Measurements from ENCODE around the gene SLC27A3.
"Not testable (repeated sequence)": the region's sequence is repeated elsewhere in the genome, so short reads cannot be mapped to it uniquely, and the experiment has no call there.

Gene SLC27A3

GRCh38 chr1:153773096-153773921, 1.9 kb upstream of the SLC27A3 start:
- H3K9me3 Mint-ChIP-seq (ENCODE audit: low read depth): no peaks in the 10 kb centered on the region
- H3K4me3 Mint-ChIP-seq: peak overlapping the region; percentile 27
- H3K4me1 Mint-ChIP-seq (ENCODE audit: low read depth): peaks cover 21% of the 10 kb centered on the region
- H3K36me3 Mint-ChIP-seq: no peaks in the 10 kb centered on the region
- H3K27me3 Mint-ChIP-seq: no peaks in the 10 kb centered on the region
- H3K27ac Mint-ChIP-seq: no peak overlapping the region

DNA sequence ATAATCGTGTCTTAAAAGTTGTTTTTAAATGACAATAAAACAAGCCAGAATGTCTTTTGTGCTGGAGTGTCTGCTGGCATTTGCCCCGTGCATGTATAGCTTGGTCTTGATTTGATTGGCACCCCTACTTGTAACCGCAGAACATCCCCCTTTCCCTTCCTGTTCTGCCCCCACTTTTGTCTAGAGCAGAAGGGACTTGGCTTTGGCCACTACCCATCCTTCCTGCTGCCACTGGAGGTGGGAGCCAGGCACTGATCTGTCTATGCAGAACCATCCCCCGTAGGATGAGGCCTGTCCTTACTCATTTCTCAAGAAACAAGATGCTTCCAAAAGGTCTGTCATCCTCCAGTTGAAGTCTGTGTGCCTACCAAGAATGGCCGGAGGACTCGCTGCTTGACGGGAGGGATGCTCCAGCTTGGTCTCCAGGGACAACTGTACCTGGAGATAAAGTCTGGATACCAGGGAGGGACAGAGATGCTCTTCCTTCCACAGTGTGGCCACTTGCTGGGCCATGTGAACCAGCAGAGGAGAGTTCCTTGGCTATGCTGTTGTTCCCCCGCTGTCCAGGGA, 1.1 kb upstream of the SLC27A3 start:
- Mint-ChIP-seq H3K27me3 (no peaks in the 10 kb centered on the region), H3K27ac (no peak overlapping the region)

DNA sequence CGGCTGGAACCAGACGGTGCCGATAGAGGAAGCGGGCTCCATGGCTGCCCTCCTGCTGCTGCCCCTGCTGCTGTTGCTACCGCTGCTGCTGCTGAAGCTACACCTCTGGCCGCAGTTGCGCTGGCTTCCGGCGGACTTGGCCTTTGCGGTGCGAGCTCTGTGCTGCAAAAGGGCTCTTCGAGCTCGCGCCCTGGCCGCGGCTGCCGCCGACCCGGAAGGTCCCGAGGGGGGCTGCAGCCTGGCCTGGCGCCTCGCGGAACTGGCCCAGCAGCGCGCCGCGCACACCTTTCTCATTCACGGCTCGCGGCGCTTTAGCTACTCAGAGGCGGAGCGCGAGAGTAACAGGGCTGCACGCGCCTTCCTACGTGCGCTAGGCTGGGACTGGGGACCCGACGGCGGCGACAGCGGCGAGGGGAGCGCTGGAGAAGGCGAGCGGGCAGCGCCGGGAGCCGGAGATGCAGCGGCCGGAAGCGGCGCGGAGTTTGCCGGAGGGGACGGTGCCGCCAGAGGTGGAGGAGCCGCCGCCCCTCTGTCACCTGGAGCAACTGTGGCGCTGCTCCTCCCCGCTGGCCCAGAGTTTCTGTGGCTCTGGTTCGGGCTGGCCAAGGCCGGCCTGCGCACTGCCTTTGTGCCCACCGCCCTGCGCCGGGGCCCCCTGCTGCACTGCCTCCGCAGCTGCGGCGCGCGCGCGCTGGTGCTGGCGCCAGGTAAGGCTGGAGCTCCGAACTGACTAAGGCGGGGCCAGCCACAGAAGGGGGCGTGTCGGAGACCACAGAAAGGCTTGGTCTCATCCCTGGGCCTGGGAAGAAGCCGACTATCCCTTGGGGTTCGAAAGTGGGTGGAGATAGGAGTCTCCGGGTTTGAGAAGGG, 486 bp downstream of the SLC27A3 start:
- no peaks in the 10 kb centered on the region for H3K27me3 Mint-ChIP-seq
- H3K4me3 Mint-ChIP-seq: peak overlapping the region; percentile 84
- no peak overlapping the region for H3K27ac Mint-ChIP-seq

More for the DNA sequence above, 1.1 kb upstream of the SLC27A3 start:
- no peaks in the 10 kb centered on the region for H3K36me3 Mint-ChIP-seq
- no peaks in the 10 kb centered on the region for H3K9me3 Mint-ChIP-seq (ENCODE audit: low read depth)
- H3K4me1 Mint-ChIP-seq (ENCODE audit: low read depth): peaks cover 21% of the 10 kb centered on the region
- H3K4me3 Mint-ChIP-seq: peak overlapping the region; percentile 84

DNA sequence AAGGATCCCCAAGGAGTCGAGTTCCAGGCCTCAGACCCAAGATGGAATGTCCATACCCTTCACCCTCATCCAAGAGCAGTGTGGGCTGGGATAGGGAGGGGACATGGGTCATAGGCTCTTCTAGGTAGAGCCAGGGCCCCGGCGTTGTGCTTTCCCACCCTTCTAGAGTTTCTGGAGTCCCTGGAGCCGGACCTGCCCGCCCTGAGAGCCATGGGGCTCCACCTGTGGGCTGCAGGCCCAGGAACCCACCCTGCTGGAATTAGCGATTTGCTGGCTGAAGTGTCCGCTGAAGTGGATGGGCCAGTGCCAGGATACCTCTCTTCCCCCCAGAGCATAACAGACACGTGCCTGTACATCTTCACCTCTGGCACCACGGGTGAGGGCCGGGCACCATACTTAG, 1.1 kb downstream of the SLC27A3 start:
- Mint-ChIP-seq H3K4me3 (peak overlapping the region; percentile 53), H3K27ac (no peak overlapping the region), H3K27me3 (no peaks in the 10 kb centered on the region), H3K4me1 (ENCODE audit: low read depth) (peaks cover 21% of the 10 kb centered on the region), H3K36me3 (no peaks in the 10 kb centered on the region), H3K9me3 (ENCODE audit: low read depth) (no peaks in the 10 kb centered on the region)

More for the DNA sequence above, 486 bp downstream of the SLC27A3 start:
- Mint-ChIP-seq H3K4me1 (ENCODE audit: low read depth) (peaks cover 21% of the 10 kb centered on the region), H3K36me3 (no peaks in the 10 kb centered on the region), H3K9me3 (ENCODE audit: low read depth) (no peaks in the 10 kb centered on the region)

GRCh38 chr1:153776845-153777370, 1.7 kb downstream of the SLC27A3 start:
- no peaks in the 10 kb centered on the region for H3K9me3 Mint-ChIP-seq (ENCODE audit: low read depth)
- no peaks in the 10 kb centered on the region for H3K27me3 Mint-ChIP-seq
- H3K4me1 Mint-ChIP-seq (ENCODE audit: low read depth): peaks cover 21% of the 10 kb centered on the region
- H3K27ac Mint-ChIP-seq: no peak overlapping the region
- peak overlapping the region; percentile 51 for H3K4me3 Mint-ChIP-seq
- no peaks in the 10 kb centered on the region for H3K36me3 Mint-ChIP-seq

- no peaks in the 10 kb centered on the region for H3K27me3 Mint-ChIP-seq
- peaks cover 21% of the 10 kb centered on the region for H3K4me1 Mint-ChIP-seq (ENCODE audit: low read depth)
- no peak overlapping the region for H3K27ac Mint-ChIP-seq
- no peaks in the 10 kb centered on the region for H3K9me3 Mint-ChIP-seq (ENCODE audit: low read depth)
- no peaks in the 10 kb centered on the region for H3K36me3 Mint-ChIP-seq
- H3K4me3 Mint-ChIP-seq: no peak overlapping the region
These were observed 2.4 kb downstream of the SLC27A3 start for GRCh38 chr1:153777648-153778047.

- Mint-ChIP-seq H3K4me3 (no peak overlapping the region), H3K4me1 (ENCODE audit: low read depth) (peaks cover 26% of the 10 kb centered on the region), H3K9me3 (ENCODE audit: low read depth) (no peaks in the 10 kb centered on the region), H3K27ac (no peak overlapping the region), H3K36me3 (no peaks in the 10 kb centered on the region), H3K27me3 (no peaks in the 10 kb centered on the region)
These were observed 3.0 kb downstream of the SLC27A3 start for GRCh38 chr1:153778051-153778823.

- Mint-ChIP-seq H3K9me3 (ENCODE audit: low read depth) (no peaks in the 10 kb centered on the region), H3K36me3 (no peaks in the 10 kb centered on the region), H3K4me1 (ENCODE audit: low read depth) (peaks cover 24% of the 10 kb centered on the region), H3K27me3 (no peaks in the 10 kb centered on the region), H3K27ac (no peak overlapping the region), H3K4me3 (no peak overlapping the region)
These were observed 3.8 kb downstream of the SLC27A3 start for GRCh38 chr1:153778824-153779519.

- no peak overlapping the region for H3K4me3 Mint-ChIP-seq
- H3K4me1 Mint-ChIP-seq (ENCODE audit: low read depth): peaks cover 17% of the 10 kb centered on the region
- no peak overlapping the region for H3K27ac Mint-ChIP-seq
These were observed 4.8 kb downstream of the SLC27A3 start for GRCh38 chr1:153779781-153780541.

DNA sequence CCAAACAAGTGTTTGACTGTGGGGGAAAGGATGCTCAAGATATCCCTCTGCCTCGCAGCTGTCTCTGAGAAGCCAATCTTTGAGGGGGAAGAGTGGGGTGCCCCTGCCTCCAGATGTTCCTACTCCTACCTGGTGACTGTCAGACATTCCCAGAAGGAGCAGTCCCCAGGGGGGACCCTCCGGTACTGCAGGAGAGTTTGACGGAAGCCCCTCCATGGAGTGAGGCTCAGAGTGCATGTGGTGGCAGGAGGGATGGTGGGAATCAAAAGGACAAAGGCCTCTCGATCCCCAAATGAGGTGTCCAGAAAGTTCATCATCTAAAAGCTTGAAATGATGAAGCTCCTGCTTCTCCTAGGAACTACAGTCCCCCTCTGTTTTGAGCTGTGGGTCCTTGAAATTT, 5.3 kb downstream of the SLC27A3 start:
- no peaks in the 10 kb centered on the region for H3K27me3 Mint-ChIP-seq
- H3K36me3 Mint-ChIP-seq: no peaks in the 10 kb centered on the region
- H3K4me1 Mint-ChIP-seq (ENCODE audit: low read depth): peaks cover 16% of the 10 kb centered on the region
- no peaks in the 10 kb centered on the region for H3K9me3 Mint-ChIP-seq (ENCODE audit: low read depth)
- no peak overlapping the region for H3K27ac Mint-ChIP-seq
- H3K4me3 Mint-ChIP-seq: no peak overlapping the region

More at GRCh38 chr1:153779781-153780541, 4.8 kb downstream of the SLC27A3 start:
- H3K36me3 Mint-ChIP-seq: no peaks in the 10 kb centered on the region
- no peaks in the 10 kb centered on the region for H3K27me3 Mint-ChIP-seq
- H3K9me3 Mint-ChIP-seq (ENCODE audit: low read depth): no peaks in the 10 kb centered on the region

DNA sequence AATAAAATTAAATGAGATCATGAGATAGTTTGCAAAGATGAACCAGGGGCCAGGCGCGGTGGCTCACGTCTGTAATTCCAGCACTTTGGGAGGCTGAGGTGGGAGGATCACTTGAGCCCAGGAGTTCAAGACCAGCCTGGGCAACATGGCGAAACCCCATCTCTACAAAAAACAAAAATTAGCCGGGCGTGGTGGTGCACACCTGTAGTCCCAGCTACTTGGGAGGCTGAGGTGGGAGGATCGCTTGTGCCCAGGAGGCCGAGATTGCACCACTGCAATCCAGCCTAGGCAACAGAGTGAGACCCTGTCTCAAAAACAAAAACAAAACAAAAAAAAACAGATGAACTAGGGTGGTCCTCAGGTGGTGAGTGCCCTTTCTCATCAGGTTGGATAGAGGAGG, 7.4 kb downstream of the SLC27A3 start:
- H3K36me3 Mint-ChIP-seq; H3K9me3 Mint-ChIP-seq (ENCODE audit: low read depth); H3K27me3 Mint-ChIP-seq; H3K4me1 Mint-ChIP-seq (ENCODE audit: low read depth): not testable (repeated sequence)
- peak overlapping the region; percentile 94 for H3K4me3 Mint-ChIP-seq
- peak overlapping the region; percentile 93 for H3K27ac Mint-ChIP-seq

DNA sequence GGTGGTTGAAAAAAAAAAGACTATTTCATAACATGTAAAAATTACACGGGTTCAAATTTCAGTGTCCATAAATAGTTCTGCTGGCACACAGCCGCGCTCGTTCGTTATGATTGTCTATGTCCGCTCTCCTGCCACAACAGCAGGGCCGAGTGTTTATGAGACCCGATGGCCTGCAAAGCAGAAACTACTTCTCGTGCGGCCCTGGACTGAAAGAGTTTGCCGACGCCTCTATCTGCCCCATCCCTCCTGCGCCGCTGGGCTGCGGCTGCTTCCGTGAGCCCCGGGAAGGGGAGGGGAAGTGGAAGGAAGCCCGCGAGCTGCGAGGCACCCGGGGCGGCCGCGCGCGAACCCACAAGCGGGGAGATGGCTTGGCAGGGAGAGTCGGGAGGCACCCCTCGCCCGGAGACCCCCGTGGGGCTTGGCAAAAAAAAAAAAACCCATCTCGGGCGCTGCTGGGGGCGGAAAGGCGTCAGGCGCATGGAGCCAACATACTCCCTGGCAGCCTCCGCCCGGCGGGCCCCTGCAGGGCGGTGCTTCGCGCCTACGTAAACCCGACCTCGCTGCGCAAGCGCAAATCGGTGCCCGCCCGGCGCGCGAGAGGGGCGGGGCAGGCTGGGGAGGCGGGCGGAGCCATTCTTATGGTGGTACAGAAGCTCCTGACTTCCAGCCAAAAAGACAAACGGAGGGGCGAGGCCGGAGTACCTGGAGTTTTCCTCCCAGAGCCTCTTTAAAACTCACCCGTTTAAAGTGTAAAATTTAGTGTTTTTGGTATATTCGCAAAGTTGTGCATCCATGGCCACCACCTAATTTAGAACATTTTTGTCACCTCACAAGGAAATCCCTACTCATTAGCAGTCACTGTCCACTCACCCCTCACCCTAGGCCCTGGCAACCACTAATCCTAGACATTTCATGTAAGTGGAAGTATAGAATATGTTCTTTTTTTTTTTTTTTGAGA, 8.3 kb downstream of the SLC27A3 start:
- no peaks in the 10 kb centered on the region for H3K27me3 Mint-ChIP-seq
- peak overlapping the region; percentile 94 for H3K4me3 Mint-ChIP-seq
- peaks cover 12% of the 10 kb centered on the region for H3K4me1 Mint-ChIP-seq (ENCODE audit: low read depth)

More for the DNA sequence above, 8.3 kb downstream of the SLC27A3 start:
- no peaks in the 10 kb centered on the region for H3K36me3 Mint-ChIP-seq
- peak overlapping the region; percentile 93 for H3K27ac Mint-ChIP-seq
- no peaks in the 10 kb centered on the region for H3K9me3 Mint-ChIP-seq (ENCODE audit: low read depth)

Measured in activated naive CD8-positive, alpha-beta T cell (primary cell).